Tibial artery (tissue), 4 donors: ENCODE results near the gene RALGDS.

Experiments used
- DNase-seq, 2 donors: peaks; one replicate each; pipeline ENCODE4 v3.0.0-alpha.2; 2019
- H3K27ac ChIP-seq, 2 donors: fragments of 200-600 bp; sonication (generic) in 1 of 2; 1 replicate in 1 of 2; 2 replicates in 1 of 2; pipeline ENCODE4 v1.5.1; 2018 to 2019; ENCODE audit warnings: mild to moderate bottlenecking in 1 of 2
- H3K27me3 ChIP-seq, 2 donors: fragments of 200-600 bp; sonication (generic) in 1 of 2; one replicate each; pipeline versions ENCODE4 v1.5.1 to v1.6.0; 2016 to 2019
- H3K36me3 ChIP-seq, 3 donors: fragments of 200-600 bp; sonication (generic) in 2 of 3; one replicate each; pipeline ENCODE4 v1.5.1; 2016 to 2019; ENCODE audit warnings: mild to moderate bottlenecking in 2 of 3
- H3K4me1 ChIP-seq, 4 donors: fragments of 200-600 bp; sonication (generic) in 2 of 4; 1 replicate in 3 of 4; 2 replicates in 1 of 4; pipeline ENCODE4 v1.5.1; 2016 to 2019
- H3K4me3 ChIP-seq, 2 donors: fragments of 200-600 bp; sonication (generic) in 1 of 2; 1 replicate in 1 of 2; 2 replicates in 1 of 2; pipeline ENCODE4 v1.5.1; 2018 to 2019; ENCODE audit warnings: mild to moderate bottlenecking in 2 of 2
- H3K9me3 ChIP-seq, 3 donors: fragments of 200-600 bp; sonication (generic) in 1 of 3; one replicate each; pipeline ENCODE4 v1.5.1; 2016 to 2019
- CTCF ChIP-seq, 2 experiments: fragments of 200-600 bp in 1 of 2; fragments of 450-650 bp in 1 of 2; IDR thresholded peaks; one replicate each; pipeline ENCODE4 v1.5.1; 2017 to 2019; ENCODE audit warnings: antibody characterized with exemption in 2 of 2, mild to moderate bottlenecking in 1 of 2, moderate library complexity in 1 of 2
- intact Hi-C: fragments of 100-400 bp; cut with DNase I; formaldehyde crosslinking; loops from one replicate; pipeline ENCODE4 v1.15.0; 2023; ENCODE audit warnings: low total_unique reads

RALGDS gene

GRCh38 chr9:133113949-133114885 is 6.8 kb downstream of the RALGDS start:
- TF ChIP-seq CTCF (IDR thresholded peaks at IDR 0.05), result no peak
- peak; percentile 21 to 73 for DNase-seq
- Histone ChIP-seq H3K4me1 (peaks cover 0 to 68% (median 45%) of the 10 kb centered on the region in 4 donors), H3K36me3 (peaks cover 10 to 30% (median 23%) of the 10 kb centered on the region in 3 donors), H3K27me3 (no peaks in the 10 kb centered on the region), H3K9me3 (no peaks in the 10 kb centered on the region), H3K4me3 (no peak overlapping the region), H3K27ac (peak overlapping the region; percentile 59 to 68)
- intact Hi-C loops, result no loop called here

- Histone ChIP-seq H3K36me3 (peaks cover 19 to 39% (median 32%) of the 10 kb centered on the region in 3 donors), H3K9me3 (no peaks in the 10 kb centered on the region), H3K27ac (peak overlapping the region; percentile 59 to 68), H3K4me1 (peaks cover 0 to 59% (median 40%) of the 10 kb centered on the region in 4 donors), H3K4me3 (peak overlapping the region in 1 of 2 donors; percentile 8), H3K27me3 (no peaks in the 10 kb centered on the region)
- DNase-seq, result peak; percentile 66 to 76
- no peak for TF ChIP-seq CTCF (IDR thresholded peaks at IDR 0.05)
- intact Hi-C loops, result no loop called here
Observed at GRCh38 chr9:133113163-133113948, 7.7 kb downstream of the RALGDS start.

- H3K9me3 ChIP-seq, result no peaks in the 10 kb centered on the region
- H3K36me3 ChIP-seq, result peaks cover 26 to 46% (median 39%) of the 10 kb centered on the region in 3 donors
- intact Hi-C loops, result no loop called here
- no peaks in the 10 kb centered on the region for H3K27me3 ChIP-seq
- H3K4me3 ChIP-seq, result no peak overlapping the region
- no peak for TF ChIP-seq CTCF (IDR thresholded peaks at IDR 0.05)
- peak overlapping the region; percentile 59 to 68 for H3K27ac ChIP-seq
- peaks cover 0 to 52% (median 36%) of the 10 kb centered on the region in 4 donors for H3K4me1 ChIP-seq
- DNase-seq, result peak; percentile 85 to 87
Observed at GRCh38 chr9:133112663-133113026, 8.4 kb downstream of the RALGDS start.

GRCh38 chr9:133111808-133112662 is 9.0 kb downstream of the RALGDS start:
- peaks cover 32 to 52% (median 45%) of the 10 kb centered on the region in 3 donors for H3K36me3 ChIP-seq
- H3K4me3 ChIP-seq, result no peak overlapping the region
- intact Hi-C loops, result no loop called here
- H3K27ac ChIP-seq, result no peak overlapping the region
- H3K27me3 ChIP-seq, result no peaks in the 10 kb centered on the region
- H3K9me3 ChIP-seq, result no peaks in the 10 kb centered on the region
- peaks cover 0 to 46% (median 33%) of the 10 kb centered on the region in 4 donors for H3K4me1 ChIP-seq
- TF ChIP-seq CTCF (IDR thresholded peaks at IDR 0.05), result no peak
- peak in 1 of 2 donors; percentile 18 for DNase-seq
